HG03460 (cell line): ENCODE data around the gene BAIAP2.
"Not testable (repeated sequence)": the region's sequence is repeated elsewhere in the genome, so short reads cannot be mapped to it uniquely, and the experiment has no call there.

Source experiments
- ATAC-seq: cut with Tn5 transposase; IDR thresholded peaks from one replicate; pipeline ENCODE4 v1.9.1; 2021; ENCODE audit not compliant: unreplicated experiment

BAIAP2 gene

GRCh38 chr17:81000631-81001357 lies 34.2 kb upstream of the BAIAP2 start:
- ATAC-seq, result no peak

GRCh38 chr17:81002013-81002384 lies 33.0 kb upstream of the BAIAP2 start:
- no peak for ATAC-seq

GRCh38 chr17:81002409-81003361 lies 32.3 kb upstream of the BAIAP2 start:
- ATAC-seq, result no peak

DNA sequence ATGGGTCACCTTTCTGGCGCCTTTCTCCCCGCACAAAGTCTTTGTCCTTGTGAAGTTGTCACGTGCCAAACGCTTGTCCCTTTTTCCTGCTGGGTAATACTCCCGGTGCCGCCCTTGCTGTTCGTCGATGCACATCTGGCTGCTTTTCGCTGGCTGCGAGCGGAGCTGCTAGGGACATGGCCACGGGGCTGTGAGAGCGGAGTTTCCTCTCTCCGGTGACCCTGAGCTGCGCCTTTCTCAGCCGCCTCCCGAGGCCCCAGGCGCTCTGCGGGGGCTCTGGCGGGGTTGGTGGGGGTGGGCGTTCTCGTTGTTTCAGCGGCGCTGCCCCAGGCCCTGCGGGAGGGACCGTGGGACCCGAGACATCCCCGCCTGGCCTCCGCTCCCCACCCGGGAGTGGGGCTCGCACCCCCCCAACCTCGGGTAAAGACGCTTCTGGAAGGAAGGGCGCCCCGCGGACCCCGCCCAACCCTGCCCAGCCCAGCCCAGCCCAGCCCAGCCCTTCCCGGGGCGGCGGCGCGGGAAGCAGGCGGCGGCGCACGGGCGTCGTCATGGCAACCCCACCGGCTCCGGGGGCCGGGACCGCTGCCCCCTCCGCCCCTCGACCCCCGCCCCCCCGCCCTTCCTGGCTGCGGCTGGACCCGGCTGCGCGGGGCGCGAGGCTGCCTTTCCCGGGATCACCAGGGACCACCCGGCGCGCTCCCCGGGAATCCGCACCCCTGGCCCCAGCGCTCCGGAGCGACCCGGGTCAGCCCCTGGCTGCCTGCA lies 31.1 kb upstream of the BAIAP2 start:
- ATAC-seq, result no peak

- no peak for ATAC-seq
Measured at GRCh38 chr17:81006891-81007290, 28.1 kb upstream of the BAIAP2 start.

DNA sequence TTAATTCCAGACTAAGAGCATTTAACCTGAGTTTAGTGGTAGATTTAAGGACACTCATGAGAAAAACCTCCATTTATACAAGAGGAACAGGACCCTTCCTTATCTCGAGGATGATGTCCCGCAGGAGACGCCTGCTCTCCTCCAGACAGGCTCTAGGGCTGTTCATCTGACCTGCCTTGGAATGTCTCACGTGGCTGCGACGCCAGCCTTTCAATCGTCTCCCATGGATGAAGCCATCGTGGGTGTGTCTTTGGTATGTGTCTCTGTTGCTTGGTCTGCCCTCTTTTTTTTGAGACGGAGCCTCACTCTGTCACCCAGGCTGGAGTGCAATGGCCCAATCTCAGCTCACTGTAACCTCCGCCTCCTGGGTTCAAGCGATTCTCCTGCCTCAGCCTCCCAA lies 26.8 kb upstream of the BAIAP2 start:
- no peak for ATAC-seq

DNA sequence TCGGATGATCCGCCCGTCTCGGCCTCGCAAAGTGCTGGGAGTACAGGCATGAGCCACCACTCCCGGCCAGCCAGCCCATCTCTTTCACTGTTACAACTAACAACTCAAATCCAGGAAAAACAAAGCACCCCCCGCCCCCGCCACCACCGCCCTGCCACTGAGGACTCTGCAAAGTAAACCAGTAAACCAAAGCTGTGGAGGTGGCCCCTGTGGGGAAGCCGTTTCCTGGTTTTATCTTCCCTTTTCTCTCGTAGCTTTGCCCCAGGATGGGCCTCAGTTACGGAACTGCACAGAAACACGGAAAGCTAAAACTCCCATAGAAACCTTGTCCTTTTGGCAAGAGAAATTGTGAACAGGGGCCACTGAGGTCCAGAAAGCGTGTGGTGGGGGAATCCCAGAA lies 25.8 kb upstream of the BAIAP2 start:
- ATAC-seq, result no peak

DNA sequence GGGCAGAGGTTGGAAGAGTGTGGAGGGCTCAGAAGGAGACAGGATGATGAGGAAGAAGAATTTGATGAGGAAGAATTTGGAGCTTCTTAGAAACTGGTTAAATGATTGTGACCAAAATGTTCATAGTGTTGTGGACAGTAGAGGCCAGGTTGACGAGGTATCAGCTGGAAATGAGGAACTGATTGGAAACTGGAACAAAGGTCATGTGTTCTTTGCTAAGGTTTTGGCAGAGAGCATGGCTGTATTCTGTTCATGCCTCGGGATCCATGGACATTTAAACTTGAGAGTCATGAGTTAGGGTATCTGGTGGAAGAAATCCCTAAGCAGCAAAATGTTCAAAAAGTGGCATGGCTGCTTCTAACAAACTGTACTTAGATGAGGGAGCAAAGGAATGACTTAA lies 24.0 kb upstream of the BAIAP2 start:
- no peak for ATAC-seq

DNA sequence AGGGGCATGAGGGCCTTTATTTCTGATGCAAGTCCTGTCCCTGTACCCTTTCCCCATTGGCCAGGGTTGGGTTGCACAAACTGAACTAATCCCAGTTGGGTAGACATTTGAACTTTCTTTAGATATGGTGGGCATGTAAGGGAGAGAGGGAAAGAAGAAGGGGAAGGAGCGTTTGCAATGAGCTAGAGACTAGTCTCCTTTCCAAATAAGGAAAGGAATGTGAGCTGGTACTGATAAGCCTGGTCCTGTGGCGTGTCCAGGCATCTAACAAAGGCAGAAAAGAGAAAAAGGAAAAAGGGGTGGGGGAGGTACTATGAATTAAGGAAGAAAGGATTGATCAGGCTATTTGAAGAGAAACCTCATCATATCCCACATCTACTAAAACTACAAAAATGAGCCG lies 23.0 kb upstream of the BAIAP2 start:
- ATAC-seq, result no peak

DNA sequence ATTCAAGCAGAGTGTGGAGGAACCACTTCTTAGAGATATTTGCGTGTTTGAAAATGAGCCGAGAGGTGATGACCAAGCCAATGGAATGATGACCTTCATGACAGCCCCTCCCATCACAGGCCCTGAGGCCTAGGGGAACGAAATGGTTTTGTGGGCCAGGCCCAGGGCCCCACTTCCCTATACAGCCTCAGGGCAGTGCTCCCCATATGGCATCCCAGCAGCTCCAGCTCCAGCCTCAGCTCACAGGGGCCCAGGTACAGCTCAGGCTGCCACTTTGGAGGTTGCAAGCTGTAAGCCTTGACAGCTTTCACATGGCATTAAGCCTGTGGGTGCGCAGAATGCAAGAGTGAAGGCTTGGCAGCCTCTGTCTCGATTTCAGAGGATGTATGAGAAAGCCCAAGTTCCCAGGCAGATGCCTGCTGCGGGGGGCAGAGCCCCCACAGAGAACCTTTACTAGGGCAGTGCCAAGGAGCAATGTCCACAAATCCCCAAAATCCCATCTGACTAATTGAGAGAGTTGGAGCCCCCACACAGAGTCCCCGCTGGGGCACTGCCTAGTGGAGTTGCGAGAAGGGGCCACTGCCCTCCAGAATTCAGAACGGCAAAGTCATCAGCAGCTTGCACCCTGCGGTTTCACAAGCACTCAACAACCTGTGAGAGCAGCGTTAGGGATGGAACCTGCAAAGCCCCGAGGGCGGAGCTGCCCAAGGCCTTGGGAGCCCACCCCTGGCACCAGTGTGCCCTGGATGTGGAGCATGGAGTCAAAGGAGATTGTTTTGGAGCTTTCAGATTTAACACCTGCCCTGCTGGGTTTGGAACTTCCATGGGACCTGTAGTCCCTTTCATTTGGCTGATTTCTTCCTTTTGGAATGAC lies 22.1 kb upstream of the BAIAP2 start:
- no peak for ATAC-seq

DNA sequence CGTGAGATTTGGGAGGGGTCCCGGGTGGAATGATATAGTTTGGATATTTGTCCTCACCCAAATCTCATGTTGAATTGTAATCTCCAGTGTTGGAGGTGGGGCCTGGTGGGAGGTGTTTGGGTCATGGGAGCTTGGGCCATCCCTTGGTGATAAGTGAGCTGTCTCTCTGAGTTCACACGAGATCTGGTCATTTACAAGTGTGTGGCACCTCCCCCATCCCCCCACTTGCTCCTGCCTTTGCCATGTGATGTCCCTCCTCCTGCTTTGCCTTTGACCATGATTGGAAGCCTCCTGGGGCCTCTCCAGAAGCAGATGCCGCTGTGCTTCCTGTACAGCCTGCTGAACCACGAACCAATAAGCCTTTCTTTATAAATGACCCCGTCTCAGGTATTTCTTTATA lies 21.3 kb upstream of the BAIAP2 start:
- ATAC-seq, result no peak

DNA sequence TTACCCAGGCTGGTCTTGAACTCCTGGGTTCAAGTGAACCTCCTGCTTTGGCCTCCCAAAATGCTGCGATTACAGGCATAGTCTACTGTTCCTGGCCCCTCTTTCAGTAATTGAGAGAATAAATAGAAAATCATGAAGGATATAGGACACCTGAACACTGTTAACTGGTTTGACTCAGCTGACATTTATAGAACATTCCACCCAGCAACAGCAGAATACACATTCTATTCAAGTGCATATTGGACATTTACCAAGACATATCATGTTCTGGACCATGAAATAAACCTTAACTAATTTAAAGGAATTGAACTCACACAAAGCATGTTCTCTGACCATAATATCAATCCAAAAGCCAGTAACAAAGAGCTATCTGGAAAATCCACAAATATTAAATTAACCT lies 19.8 kb upstream of the BAIAP2 start:
- no peak for ATAC-seq

DNA sequence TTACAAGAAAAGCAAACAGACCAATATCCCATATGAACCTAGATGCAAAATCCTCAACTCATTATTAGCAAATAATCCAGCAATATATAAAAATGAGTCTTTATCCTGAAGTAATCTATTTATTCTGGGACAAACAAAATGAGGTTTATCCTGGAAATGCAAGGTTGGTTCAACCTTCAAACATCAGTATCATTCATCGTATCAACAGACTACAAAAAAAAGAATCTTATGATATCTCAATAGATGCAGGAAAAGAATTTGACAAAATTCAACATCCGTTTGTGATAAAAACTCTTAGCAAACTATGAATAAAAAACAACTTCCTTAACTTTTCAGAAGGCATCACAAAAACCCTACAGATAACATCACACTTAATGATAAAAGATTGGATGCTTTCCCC lies 18.4 kb upstream of the BAIAP2 start:
- ATAC-seq, result no peak

- not testable (repeated sequence) for ATAC-seq
Measured at GRCh38 chr17:81017330-81017729, 17.6 kb upstream of the BAIAP2 start.

DNA sequence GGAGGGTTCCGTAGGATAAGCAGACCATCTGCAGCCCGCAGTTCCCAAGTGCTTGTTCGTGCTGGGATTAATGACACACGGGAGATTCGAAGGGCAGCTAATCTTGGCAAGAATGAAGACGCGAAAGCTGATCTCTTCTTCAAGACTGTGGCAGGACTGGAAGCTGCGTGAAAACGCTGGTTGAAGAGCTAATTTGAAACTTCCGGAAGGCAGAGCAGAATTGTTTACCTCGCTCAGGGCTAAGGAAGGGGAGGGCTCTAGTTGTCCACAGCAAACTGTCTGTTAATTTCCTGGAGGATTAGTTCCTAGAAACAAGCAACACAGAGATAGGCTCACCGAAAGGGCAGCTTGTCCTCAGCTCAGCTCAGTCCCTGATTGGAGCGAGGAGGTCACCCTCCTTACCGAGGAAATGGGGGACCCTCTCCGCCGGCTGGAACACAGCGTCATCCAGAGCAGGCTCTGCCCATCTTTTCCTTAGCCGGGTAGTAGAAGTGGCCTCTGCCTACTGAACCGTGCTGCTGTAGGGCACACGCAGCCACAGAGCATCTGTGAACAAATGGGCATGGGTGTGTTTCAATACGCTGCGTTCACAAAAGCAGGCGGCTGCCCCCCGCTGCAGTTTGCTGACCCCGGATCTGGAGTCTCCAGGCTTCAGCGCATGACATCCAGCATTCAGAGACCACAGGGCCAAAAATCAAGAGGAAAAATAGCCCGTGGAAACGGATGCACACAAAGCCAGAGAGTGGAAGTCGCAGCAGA lies 16.7 kb upstream of the BAIAP2 start:
- ATAC-seq, result no peak

GRCh38 chr17:81019563-81020442 lies 15.1 kb upstream of the BAIAP2 start:
- no peak for ATAC-seq

DNA sequence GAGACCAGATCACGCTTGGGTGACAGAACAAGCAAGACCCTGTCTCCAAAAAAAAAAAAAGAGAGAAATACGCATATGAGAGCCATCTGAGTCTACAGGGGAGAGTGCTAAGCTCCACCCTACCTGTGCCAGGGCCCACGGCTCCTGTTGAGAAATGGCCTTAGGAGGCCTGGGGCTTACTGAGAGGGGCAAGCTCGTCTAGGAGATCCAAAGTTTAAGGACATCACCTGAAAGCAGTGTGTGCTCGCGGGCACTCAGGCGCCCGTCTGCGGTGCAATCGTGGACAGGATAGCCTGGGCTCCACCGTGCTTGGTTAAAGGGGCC lies 14.5 kb upstream of the BAIAP2 start:
- no peak for ATAC-seq

DNA sequence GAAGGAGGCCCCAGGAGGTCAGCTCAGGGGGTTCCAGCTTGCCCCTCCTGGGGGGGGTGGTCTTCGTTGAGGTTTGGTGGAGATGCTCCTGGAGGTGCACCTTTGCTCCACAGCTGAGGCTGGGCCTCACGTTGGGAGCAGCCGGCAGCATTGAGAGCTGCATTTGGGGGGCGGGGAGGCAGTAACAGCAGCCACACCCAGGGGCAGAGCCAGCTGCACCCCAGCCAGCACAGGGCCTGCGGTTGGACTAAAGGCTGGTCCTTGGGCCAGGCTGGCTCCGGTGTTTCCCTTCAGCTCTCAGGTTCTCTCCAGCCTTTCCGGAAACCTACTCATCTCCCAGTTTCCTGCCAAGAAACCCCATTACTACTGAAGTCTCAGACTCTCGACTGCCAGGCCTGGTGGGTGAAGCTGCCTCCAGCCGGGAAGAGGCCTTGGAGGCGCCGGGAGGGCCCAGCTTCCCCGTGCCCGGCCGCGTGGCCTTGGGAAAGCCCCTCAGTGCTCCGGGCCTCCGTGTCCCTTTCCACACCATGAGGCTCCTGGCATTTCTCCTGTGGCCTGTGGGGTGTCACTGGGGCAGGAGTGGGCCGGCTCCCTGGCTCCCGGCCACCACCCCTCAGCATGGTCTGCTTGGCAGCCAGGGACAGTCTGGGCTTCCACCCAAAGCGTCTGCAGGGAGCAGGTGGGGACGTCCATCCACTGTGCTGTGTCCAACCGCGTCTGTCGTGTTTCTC lies 14.0 kb upstream of the BAIAP2 start:
- no peak for ATAC-seq
